Neuron (in vitro differentiated cells): ENCODE measurements around the gene FUT1.
A peak's percentile ranks its signal among the peaks of the same experiment; 100 is the strongest.

Source experiments
- H2AFZ ChIP-seq: one replicate; pipeline ENCODE4 v1.6.1; 2013; ENCODE audit warnings: low read depth, mild to moderate bottlenecking, inconsistent platforms, low read length, moderate library complexity
- H3K27me3 ChIP-seq: one replicate; pipeline ENCODE4 v1.6.1; 2013; ENCODE audit warnings: low read length; ENCODE audit not compliant: insufficient read depth
- H3K36me3 ChIP-seq: one replicate; pipeline ENCODE4 v1.6.1; 2013; ENCODE audit warnings: low read length; ENCODE audit not compliant: insufficient read depth
- H3K4me1 ChIP-seq: one replicate; pipeline ENCODE4 v1.6.1; 2013; ENCODE audit warnings: low read length; ENCODE audit not compliant: insufficient read depth
- H3K4me3 ChIP-seq: 2 replicates; pipeline ENCODE4 v1.5.1; 2013; ENCODE audit warnings: mild to moderate bottlenecking, low read length, moderate library complexity
- H3K9me3 ChIP-seq: one replicate; pipeline ENCODE4 v1.6.1; 2013; ENCODE audit warnings: low read length

Gene FUT1

DNA sequence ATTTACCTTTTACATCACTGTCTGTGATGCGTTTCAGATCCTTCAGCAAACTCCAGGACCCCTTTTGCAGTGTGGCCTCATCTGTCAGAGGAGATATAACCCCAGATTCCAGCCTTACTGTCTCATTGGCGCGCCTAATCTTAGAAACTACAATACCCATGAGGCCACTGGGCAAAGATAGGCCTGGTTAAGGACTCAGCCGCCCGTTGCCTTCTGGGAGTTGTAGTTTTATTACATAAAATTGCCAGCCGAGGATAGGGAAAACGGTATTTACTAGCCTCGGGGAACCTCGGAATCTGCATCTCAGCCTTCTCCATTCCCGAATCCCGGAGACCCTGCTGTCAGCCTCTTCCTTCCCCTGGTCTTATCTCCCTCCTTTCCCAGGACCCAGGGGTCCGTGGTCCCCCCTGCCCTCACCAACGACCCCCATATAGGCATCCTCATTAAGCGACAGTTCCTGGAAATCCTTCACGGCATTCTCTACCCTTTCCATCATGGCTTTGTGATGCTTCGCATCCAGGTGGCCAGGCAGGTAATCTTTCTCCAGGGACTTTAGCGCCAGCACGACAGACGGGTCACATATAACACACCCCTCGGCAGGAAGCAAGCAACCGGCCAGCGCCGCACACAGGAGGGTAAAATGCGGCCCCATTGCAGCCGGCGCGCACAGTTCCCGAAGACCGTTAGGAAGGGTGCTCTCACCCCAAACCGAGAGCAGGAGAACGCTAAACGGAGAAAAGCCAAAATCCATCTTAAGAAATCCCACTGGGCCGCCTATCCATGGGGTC lies 7.0 kb downstream of the FUT1 start:
- H3K27me3 ChIP-seq = peaks cover 19% of the 10 kb centered on the region
- peaks cover 5% of the 10 kb centered on the region for H3K9me3 ChIP-seq
- no peaks in the 10 kb centered on the region for H3K36me3 ChIP-seq
- H3K4me1 ChIP-seq = no peaks in the 10 kb centered on the region
- no peak overlapping the region for H2AFZ ChIP-seq
- no peak overlapping the region for H3K4me3 ChIP-seq

DNA sequence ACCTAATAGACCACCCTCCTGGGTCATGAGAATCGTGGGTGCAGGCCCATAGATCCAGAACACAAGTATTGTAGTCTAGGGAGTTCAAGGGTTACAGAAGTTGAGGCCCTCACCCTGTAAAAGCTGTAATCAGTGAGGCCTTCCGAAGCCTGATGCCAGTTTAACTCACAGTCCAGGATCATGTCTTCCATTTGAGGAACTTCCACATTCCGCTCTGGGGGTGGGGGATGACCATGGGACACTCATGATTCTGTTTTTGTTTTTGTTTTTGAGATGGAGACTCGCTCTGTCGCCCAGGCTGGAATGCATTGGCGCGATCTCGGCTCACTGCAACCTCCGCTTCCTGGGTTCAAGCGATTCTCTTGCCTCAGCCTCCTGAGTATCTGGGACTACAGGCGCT lies 10.3 kb downstream of the FUT1 start:
- peaks cover 5% of the 10 kb centered on the region for H3K9me3 ChIP-seq
- no peaks in the 10 kb centered on the region for H3K36me3 ChIP-seq
- no peak overlapping the region for H2AFZ ChIP-seq
- H3K4me1 ChIP-seq = peaks cover 5% of the 10 kb centered on the region
- no peak overlapping the region for H3K4me3 ChIP-seq
- H3K27me3 ChIP-seq = peaks cover 14% of the 10 kb centered on the region

DNA sequence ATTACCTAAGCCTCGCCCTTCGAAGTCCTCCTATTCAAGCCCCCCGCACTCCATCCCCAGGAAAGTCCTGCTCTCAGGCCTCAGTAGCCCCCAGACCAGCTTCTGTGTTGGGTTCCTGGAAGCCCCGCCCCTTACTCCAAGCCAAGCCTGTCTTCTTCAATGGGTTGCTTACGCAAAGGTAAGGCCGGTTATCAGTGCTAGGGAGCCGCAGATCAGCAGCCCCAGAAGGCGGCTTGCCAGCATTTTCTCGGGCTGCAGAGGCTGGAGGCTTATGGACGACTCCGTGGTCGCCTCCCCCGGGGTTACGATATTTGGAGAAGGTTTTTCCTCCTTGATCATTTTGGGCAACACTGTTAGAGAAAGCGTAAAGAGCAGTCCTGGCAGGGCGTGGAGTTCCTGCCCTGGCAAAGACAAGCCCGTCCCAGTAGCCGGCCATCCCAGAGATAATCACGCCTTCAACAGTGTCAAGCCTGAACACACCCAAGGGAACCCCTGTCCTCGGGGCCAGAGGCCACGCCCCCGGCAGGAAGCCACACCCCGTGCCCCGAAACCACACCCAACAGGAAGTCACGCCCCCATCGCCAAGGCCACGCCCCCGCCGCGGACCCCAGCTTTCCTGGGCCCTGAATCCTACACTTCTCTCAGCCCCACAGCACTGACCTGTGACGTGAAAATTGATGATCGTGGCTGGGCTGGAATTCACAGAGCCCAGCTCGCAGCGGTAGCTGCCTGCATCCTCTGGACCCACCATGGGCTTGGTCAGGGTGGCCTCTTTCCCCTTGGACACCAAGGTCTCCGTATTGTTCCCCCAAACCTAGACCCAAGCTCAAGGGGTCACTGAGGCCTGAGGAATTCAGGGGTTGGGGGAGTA lies 11.1 kb downstream of the FUT1 start:
- Histone ChIP-seq H2AFZ (no peak overlapping the region), H3K4me1 (peaks cover 5% of the 10 kb centered on the region), H3K27me3 (peaks cover 14% of the 10 kb centered on the region), H3K9me3 (peaks cover 5% of the 10 kb centered on the region), H3K4me3 (no peak overlapping the region), H3K36me3 (no peaks in the 10 kb centered on the region)

GRCh38 chr19:48740164-48740972 lies 12.1 kb downstream of the FUT1 start, which contains the start of gene RASIP1:
Gene RASIP1, minus strand, starts transcription at chr19:48740610. Its CDS starts 328 bp downstream, at chr19:48740282.
- Histone ChIP-seq H3K9me3 (peaks cover 5% of the 10 kb centered on the region), H3K36me3 (no peaks in the 10 kb centered on the region), H3K4me1 (peaks cover 5% of the 10 kb centered on the region), H3K4me3 (peak within 1 kb of the TSS; percentile 41), H3K27me3 (peaks cover 14% of the 10 kb centered on the region), H2AFZ (peak within 1 kb of the TSS; percentile 85)

DNA sequence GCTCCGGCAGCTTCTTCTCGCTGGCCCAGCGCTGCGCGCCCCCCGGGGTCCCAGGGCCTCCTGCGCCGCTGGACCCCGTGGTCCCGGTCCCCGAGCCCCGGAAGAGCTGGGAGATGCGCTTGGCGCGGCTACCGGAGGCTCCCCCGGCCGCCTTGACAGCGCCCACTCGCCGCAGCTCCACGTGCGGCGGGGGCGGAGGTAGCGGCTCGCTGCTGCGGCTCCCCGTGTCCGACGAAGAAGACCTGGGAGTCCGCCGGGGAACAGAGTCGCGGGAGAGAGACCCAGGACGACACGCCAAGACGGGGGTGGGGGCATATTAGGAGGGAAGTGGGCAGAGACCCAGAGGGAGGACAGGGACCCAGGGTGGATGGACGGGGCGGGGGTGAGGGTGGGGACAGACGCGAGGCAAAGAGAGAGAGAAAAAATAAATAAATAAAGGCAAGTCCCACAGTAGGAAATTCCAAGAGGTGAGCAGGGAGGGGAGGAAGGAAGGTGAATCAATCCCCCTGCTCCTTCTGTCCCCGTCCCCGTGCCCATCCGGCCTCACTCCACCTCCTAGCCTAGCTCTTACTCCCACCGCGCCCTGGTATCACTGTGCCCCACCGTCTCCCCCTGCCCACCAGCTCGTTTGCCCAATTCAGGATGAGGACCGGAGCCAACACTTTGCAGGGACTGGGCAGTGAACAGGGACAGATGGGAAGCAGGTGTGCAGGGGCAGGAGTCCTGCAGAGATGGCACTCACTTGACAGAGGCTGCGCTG lies 12.9 kb downstream of the FUT1 start:
- H3K27me3 ChIP-seq = peaks cover 14% of the 10 kb centered on the region
- peak overlapping the region; percentile 41 for H3K4me3 ChIP-seq
- H3K9me3 ChIP-seq = peaks cover 5% of the 10 kb centered on the region
- peaks cover 5% of the 10 kb centered on the region for H3K4me1 ChIP-seq
- H3K36me3 ChIP-seq = no peaks in the 10 kb centered on the region
- peak overlapping the region; percentile 85 for H2AFZ ChIP-seq

DNA sequence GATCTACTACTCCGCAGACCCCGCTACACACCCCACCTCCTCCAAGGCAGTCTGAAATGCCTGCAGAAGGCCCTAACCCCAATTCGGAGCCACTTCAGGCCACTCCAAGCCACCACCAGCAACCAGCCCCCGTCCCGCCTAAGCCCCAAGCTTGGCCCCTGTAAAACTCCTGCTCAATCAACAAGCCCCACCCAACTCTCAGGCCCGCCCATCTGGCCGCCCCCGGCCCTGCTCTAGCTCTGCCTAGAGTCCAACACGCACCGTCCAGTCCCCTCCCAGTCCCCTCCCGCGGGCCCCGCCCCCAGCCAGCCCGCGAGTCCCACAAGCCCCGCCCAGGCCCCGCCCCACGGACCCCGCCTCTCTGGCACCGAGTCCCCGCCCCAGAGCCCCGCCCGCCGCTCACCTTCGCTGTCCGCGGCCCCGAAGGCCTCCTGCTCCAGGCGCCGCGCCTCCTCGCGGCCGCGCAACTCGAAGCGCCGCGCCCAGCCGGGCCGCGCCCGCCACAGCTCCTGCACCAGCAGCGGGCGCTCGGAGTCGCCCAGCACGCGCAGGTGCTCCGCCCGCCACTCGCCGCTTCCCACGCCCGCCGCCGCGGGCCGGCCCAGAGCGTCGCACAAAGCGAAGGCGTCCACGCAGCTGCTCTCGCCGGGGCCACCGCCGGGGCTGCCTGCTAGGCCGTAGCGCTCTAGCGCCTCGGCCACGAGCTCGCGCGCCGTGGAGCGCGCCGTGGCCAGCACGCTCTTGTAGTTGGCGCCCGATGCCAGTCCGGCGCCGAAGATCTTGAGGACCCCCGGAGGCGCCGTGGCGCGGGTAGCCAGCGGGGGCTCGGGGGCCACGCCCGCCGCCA lies 13.7 kb downstream of the FUT1 start:
- H3K27me3 ChIP-seq = peaks cover 14% of the 10 kb centered on the region
- no peaks in the 10 kb centered on the region for H3K36me3 ChIP-seq
- peaks cover 5% of the 10 kb centered on the region for H3K9me3 ChIP-seq
- peak overlapping the region; percentile 85 for H2AFZ ChIP-seq
- H3K4me3 ChIP-seq = peak overlapping the region; percentile 41
- peaks cover 5% of the 10 kb centered on the region for H3K4me1 ChIP-seq

DNA sequence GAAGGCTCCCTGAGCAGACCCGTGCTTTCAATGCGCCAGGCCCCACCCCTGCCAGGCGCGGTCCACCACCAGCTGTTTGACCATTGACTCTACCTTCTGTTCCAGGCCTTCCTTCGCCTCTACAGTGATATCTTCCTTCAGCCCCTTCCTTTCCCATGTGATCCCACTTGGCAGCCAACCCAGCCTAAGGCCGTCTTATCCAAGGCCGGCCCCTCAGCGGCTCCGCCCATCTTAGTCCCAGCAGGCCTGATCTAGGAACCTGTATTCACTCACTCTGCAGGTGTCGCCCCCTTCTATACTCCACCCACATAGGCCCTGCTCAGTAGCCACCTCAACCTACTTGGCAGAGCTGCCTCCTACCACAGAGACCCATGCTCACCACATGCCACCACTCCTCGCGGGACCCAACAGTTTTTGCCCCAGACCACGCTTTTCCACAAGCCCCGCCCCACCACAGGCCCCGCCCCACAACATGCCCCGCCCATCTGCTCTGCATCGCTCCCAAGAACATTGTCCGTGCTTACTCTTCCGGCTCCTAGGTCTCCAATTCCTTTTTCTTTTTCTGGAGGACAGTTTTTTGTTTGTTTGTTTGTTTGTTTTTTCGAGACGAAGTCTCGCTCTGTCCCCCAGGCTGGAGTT lies 15.0 kb downstream of the FUT1 start:
- Histone ChIP-seq H3K4me1 (peaks cover 5% of the 10 kb centered on the region), H3K4me3 (no peak overlapping the region), H2AFZ (no peak overlapping the region), H3K36me3 (no peaks in the 10 kb centered on the region), H3K9me3 (peaks cover 5% of the 10 kb centered on the region), H3K27me3 (peaks cover 14% of the 10 kb centered on the region)

GRCh38 chr19:48735031-48735615 lies 17.3 kb downstream of the FUT1 start:
- H3K9me3 ChIP-seq = no peaks in the 10 kb centered on the region
- H3K27me3 ChIP-seq = peaks cover 5% of the 10 kb centered on the region
- H2AFZ ChIP-seq = no peak overlapping the region
- H3K4me1 ChIP-seq = peaks cover 5% of the 10 kb centered on the region
- no peak overlapping the region for H3K4me3 ChIP-seq
- H3K36me3 ChIP-seq = no peaks in the 10 kb centered on the region

GRCh38 chr19:48734625-48735024 lies 17.8 kb downstream of the FUT1 start:
- Histone ChIP-seq H3K9me3 (no peaks in the 10 kb centered on the region), H3K36me3 (no peaks in the 10 kb centered on the region), H2AFZ (no peak overlapping the region), H3K4me3 (no peak overlapping the region), H3K27me3 (peaks cover under 1% of the 10 kb centered on the region), H3K4me1 (peaks cover 5% of the 10 kb centered on the region)

DNA sequence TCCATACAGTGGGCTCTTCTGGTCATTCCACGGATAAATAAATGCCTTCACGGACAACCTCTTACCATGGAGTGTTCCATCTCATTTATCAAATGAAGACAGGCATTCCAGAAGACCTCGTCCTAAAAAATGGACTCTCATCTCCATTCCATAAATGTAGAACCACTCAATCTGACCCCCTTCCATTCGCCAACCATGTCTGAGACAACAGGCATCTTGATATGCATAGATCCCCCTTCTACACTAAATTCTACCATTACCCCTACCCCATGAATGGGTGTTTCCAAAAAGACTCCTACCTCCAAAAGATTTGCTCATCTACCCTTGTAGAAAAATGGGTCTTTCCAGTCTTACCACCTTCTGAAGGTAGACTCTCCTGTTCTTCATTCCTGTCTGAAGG lies 21.0 kb downstream of the FUT1 start:
- Histone ChIP-seq H2AFZ (no peak overlapping the region), H3K27me3 (no peaks in the 10 kb centered on the region), H3K36me3 (no peaks in the 10 kb centered on the region), H3K4me3 (no peak overlapping the region), H3K9me3 (no peaks in the 10 kb centered on the region), H3K4me1 (no peaks in the 10 kb centered on the region)
